H1 (cell line): ENCODE data around the gene GLIS2. TPM values are rescaled to one million over a fixed set of nuclear protein-coding genes. Genes with fewer than 3 reads are reported as not detected.

Experiments used
- RFX5 ChIP-seq: IDR thresholded peaks from 2 replicates; pipeline ENCODE4 v1.6.1; 2011; ENCODE audit warnings: low read depth, low read length, improper control_type of control experiment, borderline replicate concordance
- SIRT6 ChIP-seq: IDR thresholded peaks from one replicate; pipeline ENCODE4 v1.7.1; 2012; ENCODE audit warnings: low read length, inconsistent platforms
- YY1 ChIP-seq: IDR thresholded peaks from 2 replicates; pipeline ENCODE4 v1.6.1; 2011; ENCODE audit warnings: low read depth, mild to moderate bottlenecking, low read length
- polyA plus RNA-seq, 7 experiments: library from polyadenylated mRNA; depleted of rRNA in 3 of 7; stranded (reverse) in 5 of 7; unstranded in 2 of 7; fragments of >200 nt in 5 of 7; fragments of 200-250 nt in 2 of 7; gene quantifications; 1 replicate in 5 of 7; 2 replicates in 1 of 7; 4 replicates in 1 of 7; pipeline versions ENCODE4 v1.2.1 to v1.2.3, GENCODE V29; 2011 to 2013; ENCODE audit warnings: missing spikeins in 2 of 7, mixed read lengths in 2 of 7
- total RNA-seq: library from RNA; stranded (reverse); fragmentation: NEBNext Ultra II Directional; extraction: Animal tissue kit (Norgen Biotek cat#: 25700); gene quantifications from 2 replicates; pipeline ENCODE4 v1.2.1, GENCODE V29; 2021
- TF ChIP-seq, protein P1 (sequence below): IDR thresholded peaks from 2 replicates; pipeline ENCODE4 v1.6.1; 2011; ENCODE audit warnings: low read depth, mild to moderate bottlenecking, low read length; ENCODE audit not compliant: insufficient read depth

Gene GLIS2
- total and polyA plus RNA-seq, 2 of the 8 experiments (the other 6 are each of a cell fraction or from before 2014, with no cell fraction given) = 4.3 to 17.4 TPM

DNA sequence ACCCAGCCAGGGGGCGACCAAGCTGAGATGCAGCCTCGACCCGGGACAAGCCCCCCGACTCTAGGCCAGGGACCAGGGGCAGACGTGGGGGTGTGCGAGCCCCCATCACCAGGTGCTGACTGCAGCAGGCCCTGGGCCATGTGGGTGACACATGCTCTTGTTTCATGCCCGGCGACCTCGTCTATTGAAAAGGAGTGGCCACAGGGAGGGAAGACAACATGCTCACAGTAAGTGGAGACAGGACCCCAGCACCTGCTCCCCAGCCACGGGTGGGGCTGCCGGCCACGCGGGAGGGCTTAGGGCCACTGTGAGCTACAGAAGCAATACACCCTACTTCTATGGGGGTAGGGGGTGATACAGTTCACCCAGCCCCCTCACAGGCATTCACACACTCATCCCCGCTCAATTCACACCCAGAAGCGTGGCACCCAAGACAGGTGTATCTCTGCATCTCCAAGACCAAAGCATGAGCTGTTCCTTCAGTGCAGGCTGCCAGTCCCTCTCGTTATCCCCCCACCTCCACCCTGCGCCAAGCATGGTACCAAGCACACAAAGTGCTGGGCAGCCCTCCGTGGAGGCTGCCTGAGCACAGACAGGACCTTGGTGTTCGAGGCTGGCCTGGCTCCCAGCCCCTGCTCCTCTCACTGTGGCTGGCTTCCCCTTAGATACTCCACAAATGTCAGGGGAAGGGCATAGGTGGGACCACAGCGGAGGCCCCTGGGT lies 69.4 kb downstream of the GLIS2 start (continued):
- TF ChIP-seq, protein P1, sequence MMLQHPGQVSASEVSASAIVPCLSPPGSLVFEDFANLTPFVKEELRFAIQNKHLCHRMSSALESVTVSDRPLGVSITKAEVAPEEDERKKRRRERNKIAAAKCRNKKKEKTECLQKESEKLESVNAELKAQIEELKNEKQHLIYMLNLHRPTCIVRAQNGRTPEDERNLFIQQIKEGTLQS = no peak
- TF ChIP-seq RFX5 (no peak), SIRT6 (no peak), YY1 (no peak)
- TF ChIP-seq, all 59 proteins: peak for 0
